GM23338 (cell line): ENCODE results near the gene RYR2. TPM values are rescaled to one million over a fixed set of nuclear protein-coding genes. Genes with fewer than 3 reads are reported as not detected.

Source experiments
- ATAC-seq: fragments of 200-7000 bp; cut with Tn5 transposase; 3 replicates; pipeline ENCODE4 v1.9.1; 2020
- DNase-seq: peaks from one replicate; pipeline ENCODE4 v3.0.0-alpha.2; 2015; ENCODE audit warnings: low spot score
- H2AFZ ChIP-seq: fragments of 200-600 bp; sonication (generic); 2 replicates; pipeline ENCODE4 v1.8.0; 2016; ENCODE audit warnings: antibody characterized with exemption, mild to moderate bottlenecking, moderate library complexity
- H3F3A ChIP-seq: fragments of 200-600 bp; sonication (generic); replicated peaks from 2 replicates; pipeline ENCODE4 v1.8.0; 2017; ENCODE audit warnings: antibody characterized with exemption, mixed run types, low read depth
- H3K27ac ChIP-seq: fragments of 200-600 bp; sonication (generic); 2 replicates; pipeline ENCODE4 v1.6.1; 2016; ENCODE audit warnings: low read depth
- H3K27me3 ChIP-seq: fragments of 200-600 bp; sonication (generic); 2 replicates; pipeline ENCODE4 v1.8.0; 2016; ENCODE audit warnings: mild to moderate bottlenecking, mixed run types, moderate library complexity; ENCODE audit not compliant: insufficient read depth
- H3K36me3 ChIP-seq: fragments of 200-600 bp; sonication (generic); 2 replicates; pipeline ENCODE4 v1.8.0; 2016; ENCODE audit warnings: mild to moderate bottlenecking; ENCODE audit not compliant: insufficient read depth
- H3K4me1 ChIP-seq: fragments of 200-600 bp; sonication (generic); 2 replicates; pipeline ENCODE4 v1.8.0; 2016; ENCODE audit warnings: mild to moderate bottlenecking, moderate library complexity; ENCODE audit not compliant: insufficient read depth
- H3K4me2 ChIP-seq: fragments of 200-600 bp; sonication (generic); 2 replicates; pipeline ENCODE4 v1.7.1; 2017; ENCODE audit warnings: mixed run types
- H3K4me3 ChIP-seq: fragments of 200-600 bp; sonication (generic); 2 replicates; pipeline ENCODE4 v1.6.1; 2016; ENCODE audit warnings: mixed run types
- H3K79me2 ChIP-seq: fragments of 200-600 bp; sonication (generic); replicated peaks from 2 replicates; pipeline ENCODE4 v1.8.0; 2017; ENCODE audit warnings: mild to moderate bottlenecking; ENCODE audit not compliant: insufficient read depth
- H3K9me2 ChIP-seq: fragments of 200-600 bp; sonication (generic); 2 replicates; pipeline ENCODE4 v1.8.0; 2017; ENCODE audit not compliant: insufficient read depth
- H4K20me1 ChIP-seq: fragments of 200-600 bp; sonication (generic); replicated peaks from 2 replicates; pipeline ENCODE4 v1.8.0; 2017; ENCODE audit warnings: mild to moderate bottlenecking; ENCODE audit not compliant: insufficient read depth
- H3K27ac Mint-ChIP-seq: 2 replicates; pipeline ENCODE4 v1.8.0; 2020; ENCODE audit warnings: inconsistent platforms, mild to moderate bottlenecking, moderate library complexity, mixed read lengths
- H3K27me3 Mint-ChIP-seq: 3 replicates; pipeline ENCODE4 v1.8.0; 2022; ENCODE audit warnings: low read depth, mild to moderate bottlenecking, moderate library complexity, mixed read lengths, inconsistent platforms; ENCODE audit not compliant: insufficient read depth, poor library complexity
- H3K36me3 Mint-ChIP-seq: 3 replicates; pipeline ENCODE4 v1.8.0; 2021; ENCODE audit warnings: low read depth, mild to moderate bottlenecking, inconsistent platforms, moderate library complexity, mixed read lengths
- H3K4me1 Mint-ChIP-seq: 3 replicates; pipeline ENCODE4 v1.8.0; 2020; ENCODE audit warnings: mild to moderate bottlenecking, inconsistent platforms, mixed read lengths
- H3K4me3 Mint-ChIP-seq: 3 replicates; pipeline ENCODE4 v1.8.0; 2021; ENCODE audit warnings: moderate library complexity, mild to moderate bottlenecking, inconsistent platforms, mixed read lengths
- H3K9me3 Mint-ChIP-seq: 3 replicates; pipeline ENCODE4 v1.8.0; 2020; ENCODE audit warnings: moderate library complexity, mild to moderate bottlenecking, inconsistent platforms, mixed read lengths
- CREB1 ChIP-seq: fragments of 250-450 bp; sonication (Bioruptor Pico); IDR thresholded peaks from 2 replicates; pipeline ENCODE4 v1.5.0; 2020; ENCODE audit warnings: low read depth, mild to moderate bottlenecking, moderate library complexity
- CTCF ChIP-seq, 2 experiments: fragments of 200-600 bp in 1 of 2; sonication (generic) in 1 of 2; conservative IDR thresholded peaks; 2 replicates each; pipeline versions ENCODE4 v1.5.1 to v1.6.1; 2016 to 2017; ENCODE audit warnings: antibody characterized with exemption in 2 of 2, low read depth in 2 of 2, mild to moderate bottlenecking in 2 of 2, moderate library complexity in 1 of 2
- ETS1 ChIP-seq: IDR thresholded peaks from 2 replicates; pipeline ENCODE4 v1.6.1; 2016; ENCODE audit warnings: antibody characterized with exemption
- EZH2 ChIP-seq: fragments of 200-600 bp; sonication (generic); IDR thresholded peaks from one replicate; pipeline ENCODE4 v1.8.0; 2017; ENCODE audit warnings: antibody characterized with exemption, mild to moderate bottlenecking, low read depth; ENCODE audit not compliant: unreplicated experiment
- EZH2phosphoT487 ChIP-seq: fragments of 200-600 bp; sonication (generic); IDR thresholded peaks from one replicate; pipeline ENCODE4 v1.8.1; 2018; ENCODE audit warnings: antibody characterized with exemption; ENCODE audit not compliant: unreplicated experiment
- JUNB ChIP-seq: IDR thresholded peaks from one replicate; pipeline ENCODE4 v1.6.1; 2016; ENCODE audit warnings: antibody characterized with exemption; ENCODE audit not compliant: unreplicated experiment
- NANOG ChIP-seq: IDR thresholded peaks from 2 replicates; pipeline ENCODE4 v1.6.1; 2016; ENCODE audit warnings: antibody characterized with exemption, borderline replicate concordance
- POLR2AphosphoS5 ChIP-seq: IDR thresholded peaks from 2 replicates; pipeline ENCODE4 v1.6.1; 2016; ENCODE audit warnings: antibody characterized with exemption, low read depth
- REST ChIP-seq: IDR thresholded peaks from one replicate; pipeline ENCODE4 v1.6.1; 2018; ENCODE audit warnings: antibody characterized with exemption; ENCODE audit not compliant: unreplicated experiment
- STAT1 ChIP-seq: IDR thresholded peaks from one replicate; pipeline ENCODE4 v1.6.1; 2016; ENCODE audit warnings: antibody characterized with exemption; ENCODE audit not compliant: unreplicated experiment
- ZNF114 ChIP-seq: fragments of 250-450 bp; sonication (Bioruptor Pico); IDR thresholded peaks from 2 replicates; pipeline ENCODE4 v1.5.0; 2020; ENCODE audit warnings: mild to moderate bottlenecking, moderate library complexity
- ZNF331 ChIP-seq: fragments of 250-450 bp; sonication (Bioruptor Pico); IDR thresholded peaks from 2 replicates; pipeline ENCODE4 v1.5.0; 2020; ENCODE audit warnings: low read depth, mild to moderate bottlenecking, moderate library complexity
- ZNF462 ChIP-seq: fragments of 250-450 bp; sonication (Bioruptor Pico); IDR thresholded peaks from 2 replicates; pipeline ENCODE4 v1.5.0; 2020; ENCODE audit warnings: mild to moderate bottlenecking, moderate library complexity
- polyA plus RNA-seq: library from polyadenylated mRNA; unstranded; fragments of >200 nt; fragmentation: Nextera tagmentation; extraction: Ambion mirVana; gene quantifications from 2 replicates; pipeline ENCODE4 v1.2.1, GENCODE V29; 2016
- total RNA-seq: library from RNA; depleted of rRNA; stranded (reverse); fragments of >200 nt; shearing (Covaris generic); gene quantifications from 2 replicates; pipeline ENCODE4 v1.2.3, GENCODE V29; 2014

RYR2 gene
- total and polyA plus RNA-seq, 2 experiments from 2014 or later, result 8.9 to 10.0 TPM

GRCh38 chr1:237712586-237713157, 670.7 kb downstream of the RYR2 start:
- Histone ChIP-seq H3K27ac (no peak overlapping the region), H2AFZ (no peak overlapping the region), H3K4me1 (no peaks in the 10 kb centered on the region), H3K36me3 (no peaks in the 10 kb centered on the region), H3K9me2 (no peaks in the 10 kb centered on the region), H3K4me2 (no peak overlapping the region), H3K4me3 (no peak overlapping the region), H3K27me3 (no peaks in the 10 kb centered on the region), H3K79me2 (no peaks in the 10 kb centered on the region), H3F3A (no peaks in the 10 kb centered on the region), H4K20me1 (no peaks in the 10 kb centered on the region)
- DNase-seq (no peak), ATAC-seq (no peak)
- Mint-ChIP-seq H3K27me3 (no peaks in the 10 kb centered on the region), H3K9me3 (no peaks in the 10 kb centered on the region), H3K27ac (no peak overlapping the region), H3K36me3 (no peaks in the 10 kb centered on the region), H3K4me3 (no peak overlapping the region), H3K4me1 (peaks cover 4% of the 10 kb centered on the region; the same call in 2 of the 3 replicates)
- no peak for TF ChIP-seq JUNB
- no peak for TF ChIP-seq ZNF462 (CRISPR knock-in tag)
- no peak for TF ChIP-seq ZNF331 (CRISPR knock-in tag)
- TF ChIP-seq CTCF (conservative IDR thresholded peaks at IDR 0.05; ENCODE audit: low read depth in 2 of 2), result no peak
- no peak for TF ChIP-seq POLR2AphosphoS5
- TF ChIP-seq REST, result no peak
- TF ChIP-seq EZH2, result no peak
- TF ChIP-seq ZNF114 (CRISPR knock-in tag), result no peak
- TF ChIP-seq EZH2phosphoT487, result no peak
- no peak for TF ChIP-seq STAT1
- no peak for TF ChIP-seq CREB1
- no peak for TF ChIP-seq ETS1
- no peak for TF ChIP-seq NANOG
